NCI-H2107 (cell line): ENCODE results near the gene ZNF496.
"Not testable (repeated sequence)": the region's sequence is repeated elsewhere in the genome, so short reads cannot be mapped to it uniquely, and the experiment has no call there.

Source experiments
- DNase-seq: peaks from one replicate; lab custom pipeline; 2025; lab: John Stamatoyannopoulos, UW

ZNF496 gene

DNA sequence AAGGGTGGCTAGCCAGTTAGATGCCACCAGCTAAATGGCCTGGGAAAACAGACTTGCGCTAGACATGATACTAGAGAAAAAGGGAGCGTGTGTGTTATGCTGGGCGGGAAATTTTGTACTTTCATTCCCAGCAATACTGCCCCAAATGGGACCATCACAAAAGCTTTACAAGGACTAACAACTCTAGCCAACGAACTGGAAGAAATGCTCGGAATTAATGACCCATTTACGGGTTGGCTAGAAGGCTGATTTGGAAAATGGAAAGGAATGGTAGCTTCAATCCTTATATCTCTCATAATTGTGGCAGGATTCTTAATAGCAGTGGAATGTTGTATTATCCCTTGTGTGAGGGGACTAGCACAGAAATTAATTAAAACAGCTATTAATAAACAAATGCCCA is 27.9 kb upstream of the ZNF496 start:
- DNase-seq, result no peak

DNA sequence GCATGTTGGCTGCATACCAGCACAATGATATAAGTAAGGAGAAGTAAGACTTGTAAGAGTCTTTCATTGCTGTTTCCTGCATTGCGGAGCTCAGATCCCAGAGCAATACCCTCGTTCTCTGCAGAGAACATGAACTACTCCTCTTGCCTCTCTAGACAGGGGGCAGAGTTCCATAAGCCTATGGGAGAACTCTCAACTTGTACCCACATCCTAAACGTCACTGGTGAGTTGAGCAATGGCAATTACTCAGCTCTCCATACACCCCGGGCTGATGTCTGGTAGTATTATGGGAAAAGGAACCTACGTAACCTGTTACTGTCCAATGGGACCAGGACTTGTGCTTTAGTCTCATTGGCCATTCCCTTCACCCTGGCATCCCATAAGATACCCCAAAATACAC is 27.3 kb upstream of the ZNF496 start:
- no peak for DNase-seq

DNA sequence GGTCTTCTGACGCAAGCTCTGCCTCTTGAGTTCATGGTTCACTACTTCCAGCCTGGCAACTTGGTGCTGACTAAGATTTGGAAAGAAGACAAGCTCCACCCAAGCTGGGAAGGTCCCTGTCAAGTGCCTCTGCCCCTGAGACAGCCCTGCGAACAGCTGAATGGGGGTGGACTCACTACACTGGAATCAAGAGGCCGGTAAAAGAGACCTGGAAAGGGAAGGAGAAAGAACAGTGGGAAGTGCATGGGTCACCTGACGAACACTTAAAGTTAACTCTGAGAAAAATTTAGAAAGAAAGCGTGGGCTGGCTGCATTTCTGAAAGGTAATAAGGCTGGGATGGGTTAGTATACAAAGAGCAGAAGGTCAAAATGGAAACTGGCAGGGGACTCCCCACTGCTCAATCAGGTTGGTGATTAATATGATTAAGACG is 26.1 kb upstream of the ZNF496 start:
- no peak for DNase-seq

DNA sequence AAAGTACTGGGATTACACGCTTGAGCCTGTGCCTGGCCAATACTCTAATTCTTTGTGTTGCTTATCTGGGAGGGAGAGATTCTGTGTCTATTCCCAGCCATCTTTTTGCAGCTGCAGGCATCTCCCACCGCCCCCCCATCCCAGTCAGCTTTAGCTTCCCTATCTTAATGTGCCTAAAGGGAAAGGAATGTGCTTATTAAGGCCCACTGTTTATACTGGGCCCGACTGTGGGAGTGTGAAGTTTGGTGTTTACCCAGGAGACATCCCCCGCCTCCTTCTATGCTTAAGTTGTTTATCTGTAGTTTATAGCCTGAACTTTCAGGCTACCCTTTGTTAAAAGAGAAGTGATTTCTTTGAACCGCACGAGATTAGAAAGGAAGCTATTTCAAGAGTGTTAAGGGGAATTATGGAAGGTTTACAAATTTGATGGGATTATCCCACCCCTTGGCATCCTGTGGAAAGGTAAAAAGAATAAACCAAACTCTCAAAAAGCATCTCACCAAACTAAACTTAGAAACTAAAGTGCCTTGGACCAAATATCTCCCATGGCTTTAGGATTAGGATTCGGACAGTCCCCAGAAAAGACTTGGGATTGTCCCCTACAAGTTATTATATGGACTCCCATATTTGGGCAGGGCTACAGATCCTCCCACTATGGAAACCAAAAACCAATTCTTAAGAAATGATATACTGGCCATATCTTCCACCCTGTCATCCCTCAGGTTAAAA is 25.5 kb upstream of the ZNF496 start:
- DNase-seq, result no peak

DNA sequence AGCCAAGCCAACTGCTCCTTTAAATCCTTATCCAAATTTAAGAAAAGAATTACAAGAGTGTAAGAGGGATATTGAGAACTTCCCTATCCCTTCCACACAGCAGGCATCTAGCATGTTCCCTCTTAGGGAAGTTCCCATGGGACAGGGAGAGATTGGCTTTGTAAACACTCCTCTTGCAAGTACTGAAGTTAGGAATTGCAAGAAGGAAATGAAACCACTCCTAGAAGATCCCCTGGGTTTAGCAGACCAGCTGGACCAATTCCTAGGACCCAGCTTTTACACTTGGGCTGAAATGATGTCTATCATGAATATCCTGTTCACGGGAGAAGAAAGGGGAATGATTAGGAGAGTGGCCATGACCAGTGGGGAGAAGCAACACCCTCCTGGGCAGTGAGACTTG is 23.5 kb upstream of the ZNF496 start:
- not testable (repeated sequence) for DNase-seq

DNA sequence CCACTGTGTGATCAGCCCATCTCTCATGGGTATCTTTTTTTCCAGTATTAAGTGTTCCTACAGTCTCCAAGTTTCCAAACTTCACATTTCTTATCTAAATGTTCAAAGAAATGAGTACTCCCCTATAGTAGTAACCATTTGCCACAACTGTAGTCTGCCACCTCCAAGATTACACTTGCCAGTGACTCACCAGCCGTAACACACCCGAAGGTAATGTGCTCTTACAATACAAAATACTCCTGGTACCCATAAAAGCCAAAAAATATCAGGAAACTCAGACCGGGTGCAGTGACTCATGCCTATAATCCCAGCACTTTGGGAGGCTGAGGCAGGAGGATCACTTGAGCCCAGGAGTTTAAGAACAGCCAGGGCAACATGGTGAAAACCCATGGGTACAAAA is 20.5 kb upstream of the ZNF496 start:
- DNase-seq, result no peak

DNA sequence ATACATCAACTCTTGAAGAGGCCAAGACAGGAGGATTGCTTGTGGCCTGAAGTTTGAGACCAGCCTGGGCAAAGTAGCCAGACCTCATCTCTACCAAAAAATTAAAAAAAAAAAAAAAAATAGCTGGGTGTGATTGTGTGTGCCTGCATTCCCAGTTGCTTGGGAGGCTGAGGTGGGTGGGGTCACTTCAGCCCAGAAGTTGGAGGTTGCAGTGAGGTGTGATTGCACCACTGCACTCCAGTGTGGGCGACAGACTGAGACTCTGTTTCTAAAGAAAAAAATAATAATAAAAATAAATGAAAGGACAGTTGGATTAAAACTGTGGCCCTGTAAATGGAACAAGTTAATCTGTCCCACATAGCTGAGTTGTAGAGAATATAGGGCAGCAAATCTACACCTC is 18.9 kb upstream of the ZNF496 start:
- DNase-seq, result no peak

DNA sequence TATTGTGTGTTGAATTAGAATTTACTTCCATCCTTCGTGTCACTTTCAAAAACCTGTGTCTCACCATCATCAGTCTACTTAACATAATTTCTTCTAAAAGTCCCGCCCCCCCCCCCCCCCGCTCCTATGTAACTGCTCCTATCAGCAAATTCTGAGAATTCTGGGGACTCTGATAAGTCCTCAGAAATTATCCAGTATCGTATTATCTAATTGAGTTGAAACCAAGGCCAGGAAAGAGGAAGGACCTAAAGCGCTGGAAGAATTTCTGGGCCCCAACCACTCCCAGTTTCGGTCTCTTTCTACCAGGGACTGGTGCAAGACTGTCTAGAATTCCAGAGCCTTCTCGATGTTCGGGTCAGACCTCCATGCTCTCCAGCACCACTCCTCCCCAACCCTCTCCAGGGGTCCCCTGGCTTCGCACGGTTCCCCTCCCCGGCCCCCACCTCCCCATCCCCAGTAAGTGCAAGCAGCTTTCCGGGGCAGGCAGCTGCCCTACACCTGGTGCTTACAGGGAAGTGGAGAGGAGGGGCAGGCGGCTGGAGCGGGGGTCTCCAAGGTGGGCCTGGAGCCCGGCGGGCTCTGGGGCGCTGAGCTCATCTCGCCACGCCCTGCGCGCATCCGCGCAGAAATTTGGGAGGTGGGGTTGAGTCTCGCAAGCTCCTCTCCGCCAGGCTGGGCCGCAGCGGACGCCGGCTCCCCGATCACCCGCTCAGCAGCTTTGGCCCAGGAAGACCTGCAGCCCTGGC is 16.0 kb upstream of the ZNF496 start:
- no peak for DNase-seq

DNA sequence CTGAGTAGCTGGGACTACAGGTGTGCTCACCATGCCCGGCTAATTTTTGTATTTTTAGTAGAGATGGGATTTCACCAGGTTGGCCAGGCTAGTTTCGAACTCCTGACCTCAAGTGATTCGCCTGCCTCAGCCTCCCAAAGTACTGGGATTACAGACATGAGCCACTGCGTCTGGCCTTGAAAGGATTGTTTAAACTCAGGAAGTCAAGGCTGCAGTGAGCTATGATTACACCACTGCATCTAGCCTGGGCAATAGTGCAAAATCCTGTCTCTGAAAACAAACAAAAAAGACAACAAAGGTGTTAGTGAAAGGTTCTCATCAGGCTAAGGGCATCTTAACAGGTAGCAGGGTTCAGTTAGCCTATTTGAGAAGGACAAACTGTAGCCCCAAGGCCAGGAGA is 14.2 kb upstream of the ZNF496 start:
- no peak for DNase-seq

DNA sequence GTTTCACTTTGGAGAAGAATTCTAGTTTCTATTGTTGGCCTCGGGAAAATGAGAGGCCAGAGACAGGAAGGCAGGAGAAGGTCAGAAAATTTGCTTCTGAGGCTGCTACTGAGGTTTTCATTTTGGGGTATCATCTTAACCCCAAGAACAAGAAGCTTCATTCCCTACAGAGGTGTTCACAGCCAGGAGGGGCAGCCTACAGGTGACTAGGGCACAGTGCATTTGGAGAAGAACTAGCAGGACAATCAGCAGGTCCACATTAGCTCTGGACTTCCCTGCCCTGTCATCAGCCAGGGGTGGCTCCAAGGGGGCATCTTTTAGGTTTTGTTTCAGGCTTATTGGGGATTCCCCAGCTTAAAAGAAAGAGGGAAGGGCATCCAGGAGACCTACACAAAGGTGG is 12.1 kb upstream of the ZNF496 start:
- DNase-seq, result no peak

DNA sequence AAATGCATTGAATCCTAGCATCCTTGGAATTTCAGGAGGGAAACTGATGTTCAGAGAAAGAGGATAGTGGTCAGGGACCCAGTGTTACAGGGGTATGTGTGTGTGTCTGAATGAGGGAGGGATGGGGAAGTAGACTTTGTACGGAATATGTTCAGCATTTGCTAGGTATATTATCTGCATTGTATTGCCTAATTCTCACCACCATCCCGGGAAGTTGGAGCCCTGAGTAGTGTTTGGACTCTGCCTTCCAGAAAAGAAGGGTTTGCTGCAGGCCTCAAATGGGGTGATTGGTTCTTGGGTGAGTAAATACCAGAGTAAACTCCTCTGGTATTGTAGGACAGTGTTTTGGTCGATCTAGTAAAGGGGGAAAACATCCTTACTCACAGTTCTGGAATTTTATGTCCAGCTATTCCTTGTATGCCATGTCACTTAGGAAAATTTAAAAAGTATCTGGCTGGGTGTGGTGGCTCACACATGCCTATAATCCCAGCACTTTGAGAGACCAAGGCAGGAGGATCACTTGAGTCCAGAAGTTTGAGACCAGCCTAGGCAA is 7.1 kb upstream of the ZNF496 start:
- no peak for DNase-seq

DNA sequence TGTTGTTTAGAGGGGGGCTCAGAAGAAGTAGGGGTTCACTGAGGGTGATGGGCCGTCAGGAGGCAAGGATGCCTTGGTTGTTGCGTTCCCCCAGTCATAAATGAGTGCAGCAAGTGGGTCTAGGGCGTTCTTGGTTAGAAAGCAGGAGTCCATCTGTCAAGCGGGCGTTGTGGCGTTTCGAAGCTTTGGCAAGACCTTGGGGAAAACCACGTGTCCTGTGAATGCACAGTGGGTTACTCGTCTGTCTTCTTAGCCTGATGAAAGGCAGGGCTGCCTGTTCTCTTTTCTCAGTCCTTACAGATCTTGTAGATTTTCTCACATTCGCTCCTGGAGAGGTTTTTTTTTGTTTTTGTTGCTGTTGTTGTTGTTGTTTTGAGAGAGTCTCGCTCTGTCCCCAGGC is 6.3 kb upstream of the ZNF496 start:
- no peak for DNase-seq

DNA sequence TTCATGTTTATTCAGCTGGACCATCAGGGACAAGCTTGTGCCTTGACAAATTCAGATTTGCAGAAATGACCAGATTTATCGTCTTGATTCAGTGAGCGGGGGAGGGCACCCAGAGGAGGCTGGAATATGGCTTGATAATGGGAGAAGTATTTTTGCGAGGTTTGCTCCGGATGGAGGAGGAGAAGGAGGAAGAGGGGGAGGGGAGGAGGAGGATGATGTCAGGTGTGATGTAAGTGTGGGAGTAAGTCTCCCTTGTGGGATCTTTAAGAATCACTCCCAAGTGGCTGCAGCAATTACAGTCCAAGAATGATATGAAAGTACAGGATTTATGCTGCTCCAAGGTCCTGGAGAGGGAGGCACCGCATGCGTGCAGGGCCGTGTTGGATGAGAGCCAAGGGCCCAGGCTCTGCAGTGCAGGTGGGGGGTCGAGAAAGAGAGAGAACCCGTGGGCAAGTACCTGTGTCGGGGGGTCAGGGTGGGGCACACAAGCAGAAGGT is 5.6 kb upstream of the ZNF496 start:
- DNase-seq, result no peak

DNA sequence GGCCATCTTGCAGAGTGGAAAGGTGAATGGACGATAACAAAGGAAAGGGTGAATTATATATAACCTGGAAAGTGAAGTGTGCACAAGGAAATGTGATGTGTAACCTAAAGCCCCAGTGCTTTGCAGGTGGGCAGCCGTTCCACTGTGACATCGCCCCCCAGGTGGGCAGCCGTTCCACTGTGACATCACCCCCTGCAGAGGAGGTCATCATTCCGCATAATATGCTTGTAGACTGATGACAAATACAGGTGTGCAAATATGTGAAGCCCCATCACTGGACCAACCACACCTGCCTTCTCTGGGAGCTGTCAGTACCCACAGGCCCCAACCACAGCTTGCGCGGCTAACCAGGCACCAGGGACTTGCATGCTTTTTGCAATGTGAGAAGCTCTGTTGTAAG is 4.7 kb upstream of the ZNF496 start:
- DNase-seq, result no peak

DNA sequence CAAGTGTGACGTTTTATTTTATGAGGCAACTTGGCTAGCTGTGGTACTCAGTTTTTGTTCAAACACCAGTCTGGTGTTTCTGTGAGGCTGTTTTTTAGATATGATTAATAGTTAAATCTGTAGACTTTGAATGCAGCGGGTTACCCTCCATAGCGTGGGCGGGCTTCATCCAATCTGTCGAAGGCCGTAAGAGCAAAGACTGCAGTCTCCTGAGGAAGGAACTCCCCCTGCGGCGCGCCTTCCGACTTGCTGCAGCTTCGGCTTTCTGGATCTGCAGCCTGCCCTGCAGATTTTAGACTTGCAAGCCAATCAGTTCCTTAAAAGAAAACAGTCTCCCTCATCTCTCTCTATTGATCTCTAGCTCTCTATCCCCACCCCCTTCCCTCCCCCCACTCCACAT is 4.2 kb upstream of the ZNF496 start:
- DNase-seq, result no peak

DNA sequence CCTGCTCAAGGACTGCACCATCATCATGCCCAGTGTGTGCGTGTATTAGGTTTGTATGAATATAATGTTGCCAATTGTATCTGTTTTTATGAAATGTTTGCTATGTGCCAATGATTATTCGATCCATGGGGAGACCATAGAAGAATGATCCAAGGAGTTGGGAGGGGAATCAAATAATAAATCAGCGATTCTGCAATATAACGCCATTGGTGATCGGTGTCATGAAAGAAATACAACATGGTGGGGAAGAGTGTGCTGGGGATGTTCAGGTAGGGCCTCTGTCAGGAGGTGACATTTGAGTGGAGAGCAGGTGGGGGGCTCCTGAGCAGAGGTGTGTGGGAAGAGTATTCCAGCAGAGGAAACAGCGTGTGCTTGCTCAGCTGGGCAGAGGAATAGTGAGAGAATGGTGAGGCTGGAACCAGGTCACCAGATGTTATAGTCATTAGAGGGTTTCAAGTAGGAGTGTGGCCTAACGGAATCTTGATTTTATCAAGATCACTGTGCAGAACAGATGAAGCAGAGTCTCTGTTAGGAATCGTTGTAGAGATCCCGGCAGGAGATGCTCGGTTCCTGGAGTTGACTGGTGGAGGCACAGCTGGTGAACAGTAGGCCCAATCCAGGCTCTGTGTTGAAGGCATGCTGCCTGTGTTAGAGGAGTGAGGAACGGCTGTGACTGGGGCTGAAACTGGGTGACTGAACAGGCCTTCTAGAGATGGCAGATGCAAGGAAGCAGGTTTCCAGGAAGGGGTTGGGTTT is 2.9 kb upstream of the ZNF496 start:
- DNase-seq, result no peak

DNA sequence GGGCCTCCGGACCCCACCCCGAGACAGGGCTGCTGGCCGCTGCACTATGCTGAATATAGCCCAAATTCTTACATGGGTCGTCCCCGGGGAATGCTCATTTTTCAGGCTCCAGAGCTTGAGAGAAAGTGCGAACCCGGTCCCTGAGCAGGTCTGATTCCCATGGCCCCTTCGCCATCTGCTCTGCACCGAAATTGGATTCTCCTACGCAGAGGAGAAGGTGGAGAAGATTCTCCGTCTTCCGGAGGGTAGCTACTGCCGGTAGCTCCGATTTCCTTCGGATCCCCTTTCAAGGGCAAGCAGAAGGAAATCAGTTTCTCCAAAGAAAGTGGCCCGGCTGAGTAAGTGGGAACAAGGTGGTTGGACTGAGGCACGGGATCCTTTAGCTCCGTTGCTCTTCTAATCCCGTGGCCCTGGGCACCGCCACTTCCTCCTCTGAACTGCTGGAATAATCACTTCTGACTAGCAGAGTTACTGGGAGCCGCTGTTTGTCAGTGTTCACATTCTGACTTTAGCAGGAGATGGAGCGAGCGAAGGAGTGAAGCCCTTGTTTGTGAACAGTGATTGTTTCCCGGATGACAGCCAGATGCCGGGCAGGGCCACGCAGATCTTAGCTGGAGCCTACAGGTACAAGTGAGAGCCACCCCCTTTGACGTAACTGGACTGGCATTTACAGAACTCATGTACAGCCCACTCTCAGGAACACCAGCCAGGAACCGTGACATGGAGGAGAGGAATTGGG is 1.1 kb upstream of the ZNF496 start:
- peak; percentile 17 for DNase-seq

DNA sequence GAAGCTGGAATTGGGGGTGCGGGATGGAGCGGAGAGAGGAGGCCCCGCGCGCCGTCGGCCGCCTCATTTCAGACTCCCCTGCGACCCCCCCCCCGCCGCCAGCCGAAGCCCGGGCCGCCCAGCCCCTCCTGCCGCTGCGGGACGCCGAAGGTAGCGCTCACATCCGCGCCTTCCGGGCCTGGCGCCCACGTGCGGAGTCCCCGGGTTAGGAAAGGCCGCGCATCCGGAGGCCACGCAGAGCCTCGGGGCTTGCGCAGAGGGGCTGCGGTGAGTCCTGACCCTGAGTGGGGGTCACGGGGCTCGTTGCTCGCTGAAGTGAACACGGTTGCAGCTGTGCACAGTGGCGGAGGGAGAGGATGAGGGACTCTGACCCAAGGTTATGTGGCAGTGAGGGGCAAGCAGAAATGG is 552 bp upstream of the ZNF496 start:
- no peak for DNase-seq

DNA sequence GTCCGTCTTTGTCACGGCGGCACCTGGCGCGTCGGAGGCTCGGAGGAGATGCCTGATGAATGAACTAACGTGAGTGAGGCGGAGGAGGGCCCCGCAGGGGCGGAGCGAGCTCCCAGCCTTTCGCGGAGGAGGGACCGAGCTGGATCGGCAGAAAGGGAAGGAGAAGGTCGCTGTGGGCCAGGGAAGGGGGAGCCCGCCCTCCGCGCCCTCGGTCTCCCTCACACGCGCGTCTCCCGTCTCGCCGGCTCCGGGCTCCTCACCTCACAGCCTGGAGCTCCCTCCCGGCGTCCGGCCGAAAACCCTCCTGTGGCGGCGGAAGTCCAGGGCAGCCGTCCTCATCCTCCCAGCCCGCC is 519 bp downstream of the ZNF496 start:
- DNase-seq, result peak; percentile 55

DNA sequence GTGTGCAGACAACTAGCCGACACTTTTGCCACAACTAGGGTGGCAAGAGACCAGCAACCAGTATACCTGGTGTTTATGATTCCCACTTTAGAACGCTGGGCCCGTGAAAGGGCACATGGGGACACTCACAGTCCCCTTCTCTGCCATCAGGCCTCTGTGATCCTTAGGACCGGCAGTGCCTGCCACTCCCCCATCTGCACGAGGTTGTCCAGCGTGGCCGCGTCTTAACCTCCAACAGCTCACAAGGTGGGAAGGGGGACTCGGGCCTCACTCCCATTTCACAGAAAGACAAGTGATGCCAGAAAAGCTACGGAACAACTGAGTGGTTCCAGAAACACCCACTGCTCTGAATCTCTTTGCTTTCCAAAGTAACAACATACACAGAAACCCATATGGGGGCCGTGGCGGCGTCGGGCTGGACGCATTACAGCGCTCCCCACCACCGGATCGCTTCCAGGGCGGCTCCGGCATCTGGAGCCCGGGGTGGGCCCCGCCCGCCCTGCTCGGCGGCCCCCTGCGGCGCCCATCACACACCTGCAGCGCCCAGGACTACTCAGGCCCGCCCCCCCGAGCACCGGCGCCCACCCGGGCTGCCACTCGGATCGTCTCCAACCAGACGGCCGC is 1.0 kb downstream of the ZNF496 start:
- no peak for DNase-seq

DNA sequence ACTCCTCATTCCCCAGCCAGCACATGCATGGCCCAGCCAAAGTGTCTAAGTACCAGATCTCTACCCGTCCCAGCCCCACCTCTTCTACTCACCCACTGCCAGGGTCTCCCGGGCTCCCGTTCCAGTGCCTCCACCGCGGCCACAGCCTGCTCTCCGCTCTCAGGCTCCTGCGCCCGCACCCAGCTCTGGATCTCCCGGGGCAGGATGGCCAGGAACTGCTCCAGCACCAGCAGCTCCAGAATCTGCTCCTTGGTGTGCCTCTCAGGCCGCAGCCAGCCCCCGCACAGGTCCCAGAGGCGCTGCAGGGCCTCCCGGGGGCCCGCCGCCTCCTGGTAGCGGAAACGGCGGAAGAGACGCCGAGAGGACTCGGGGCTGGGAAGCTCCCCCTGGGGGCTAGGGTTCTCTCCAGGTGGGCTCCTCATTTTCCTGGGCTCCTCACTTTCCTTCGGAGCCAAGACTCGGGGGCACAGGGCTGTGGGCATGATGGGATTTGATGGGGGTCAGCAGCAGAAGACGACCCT is 2.5 kb downstream of the ZNF496 start:
- DNase-seq, result no peak
